CD14-positive monocyte (primary cell): ENCODE results near the gene SPATA31D1. TPM values are rescaled to one million over a fixed set of nuclear protein-coding genes. Genes with fewer than 3 reads are reported as not detected.

Experiments
- DNase-seq, 3 donors: peaks; one replicate each; pipeline ENCODE4 v3.0.0-alpha.2; 2011 to 2022
- H2AFZ ChIP-seq: 2 replicates; pipeline ENCODE4 v1.6.0; 2012; ENCODE audit warnings: mild to moderate bottlenecking, low read depth, low read length, inconsistent platforms; ENCODE audit not compliant: insufficient read depth, poor library complexity, severe bottlenecking
- H3K27ac ChIP-seq, 2 donors: 1 replicate in 1 of 2; 2 replicates in 1 of 2; pipeline ENCODE4 v1.5.1; 2012 to 2013; ENCODE audit warnings: low read length in 2 of 2, control low read depth in 1 of 2, inconsistent platforms in 1 of 2, low read depth in 1 of 2, mild to moderate bottlenecking in 1 of 2
- H3K27me3 ChIP-seq, 2 donors: one replicate each; pipeline versions ENCODE4 v1.6.0 to v1.6.1; 2011 to 2013; ENCODE audit warnings: low read length in 2 of 2; ENCODE audit not compliant: control insufficient read depth in 2 of 2, insufficient read depth in 2 of 2
- H3K36me3 ChIP-seq, 2 donors: replicated peaks in 1 of 2; 1 replicate in 1 of 2; 2 replicates in 1 of 2; pipeline versions ENCODE4 v1.5.1 to v1.6.1; 2012 to 2013; ENCODE audit warnings: low read length in 2 of 2, control low read depth in 1 of 2, inconsistent platforms in 1 of 2, mild to moderate bottlenecking in 1 of 2; ENCODE audit not compliant: insufficient read depth in 2 of 2, control insufficient read depth in 1 of 2
- H3K4me1 ChIP-seq, 2 donors: 1 replicate in 1 of 2; 2 replicates in 1 of 2; pipeline versions ENCODE4 v1.5.1 to v1.6.1; 2012 to 2013; ENCODE audit warnings: low read length in 2 of 2, control low read depth in 1 of 2, inconsistent platforms in 1 of 2, mild to moderate bottlenecking in 1 of 2, moderate library complexity in 1 of 2; ENCODE audit not compliant: insufficient read depth in 2 of 2, control insufficient read depth in 1 of 2
- H3K4me2 ChIP-seq: replicated peaks from 2 replicates; pipeline ENCODE3; 2012; ENCODE audit warnings: low read length, moderate library complexity, mild to moderate bottlenecking; ENCODE audit not compliant: poor library complexity, severe bottlenecking; ENCODE audit errors: extremely low read depth
- H3K4me3 ChIP-seq, 3 experiments: fragments of 200-600 bp in 1 of 3; sonication (generic) in 1 of 3; replicated peaks in 1 of 3; 1 replicate in 2 of 3; 2 replicates in 1 of 3; pipeline ENCODE4 v1.5.1; 2011 to 2013; ENCODE audit warnings: low read length in 3 of 3, mild to moderate bottlenecking in 3 of 3, control low read depth in 2 of 3, low read depth in 2 of 3, inconsistent platforms in 1 of 3, moderate library complexity in 1 of 3
- H3K79me2 ChIP-seq: 2 replicates; pipeline ENCODE4 v1.6.0; 2012; ENCODE audit warnings: mild to moderate bottlenecking, control low read depth, inconsistent platforms, low read length, moderate library complexity; ENCODE audit not compliant: insufficient read depth
- H3K9ac ChIP-seq: 2 replicates; pipeline ENCODE4 v1.6.0; 2017; ENCODE audit warnings: low read length, mild to moderate bottlenecking; ENCODE audit not compliant: insufficient read depth, poor library complexity, severe bottlenecking
- H3K9me3 ChIP-seq, 2 donors: replicated peaks in 1 of 2; 1 replicate in 1 of 2; 2 replicates in 1 of 2; pipeline versions ENCODE4 v1.5.1 to v1.6.1; 2012 to 2013; ENCODE audit warnings: low read length in 2 of 2, control low read depth in 1 of 2; ENCODE audit not compliant: control insufficient read depth in 1 of 2, insufficient read depth in 1 of 2
- H4K20me1 ChIP-seq: 2 replicates; pipeline ENCODE4 v1.6.0; 2012; ENCODE audit warnings: mild to moderate bottlenecking, low read length, control low read depth, moderate library complexity; ENCODE audit not compliant: insufficient read depth
- H3K27ac Mint-ChIP-seq, 7 donors: one replicate each; pipeline ENCODE4 v1.8.0; 2020; ENCODE audit warnings: mild to moderate bottlenecking in 7 of 7, mixed read lengths in 7 of 7, moderate library complexity in 6 of 7, inconsistent platforms in 2 of 7
- H3K27me3 Mint-ChIP-seq, 3 donors: one replicate each; pipeline ENCODE4 v1.8.0; 2021 to 2022; ENCODE audit warnings: low read depth in 3 of 3, mild to moderate bottlenecking in 3 of 3, mixed read lengths in 3 of 3, moderate library complexity in 3 of 3, inconsistent platforms in 1 of 3
- H3K36me3 Mint-ChIP-seq, 2 donors: one replicate each; pipeline ENCODE4 v1.8.0; 2020; ENCODE audit warnings: mixed read lengths in 2 of 2, inconsistent platforms in 1 of 2, mild to moderate bottlenecking in 1 of 2
- H3K4me1 Mint-ChIP-seq: one replicate; pipeline ENCODE4 v1.8.0; 2020; ENCODE audit warnings: mild to moderate bottlenecking, mixed read lengths
- H3K4me3 Mint-ChIP-seq, 2 donors: one replicate each; pipeline ENCODE4 v1.8.0; 2020; ENCODE audit warnings: mild to moderate bottlenecking in 2 of 2, mixed read lengths in 2 of 2, moderate library complexity in 1 of 2
- H3K9me3 Mint-ChIP-seq, 7 donors: one replicate each; pipeline ENCODE4 v1.8.0; 2020 to 2022; ENCODE audit warnings: mixed read lengths in 7 of 7, mild to moderate bottlenecking in 6 of 7, moderate library complexity in 6 of 7, inconsistent platforms in 2 of 7
- CTCF ChIP-seq: fragments of 200-600 bp; IDR thresholded peaks from one replicate; pipeline ENCODE4 v1.8.0; 2022; ENCODE audit warnings: antibody characterized with exemption, mild to moderate bottlenecking
- WGBS: methylation state at CpG from one replicate; pipeline ENCODE4 v1.1.5; 2013; ENCODE audit warnings: missing lambda C conversion rate; ENCODE audit not compliant: insufficient coverage; 5-methylcytosine and 5-hydroxymethylcytosine counted together
- intact Hi-C, 2 donors: fragments of 100-400 bp; cut with micrococcal nuclease; formaldehyde crosslinking; loops; one replicate each; pipeline versions ENCODE4 v1.15.0 to v1.15.1; 2023
- polyA plus RNA-seq, 3 donors: library from polyadenylated mRNA; depleted of rRNA in 1 of 3; unstranded in 2 of 3; stranded (reverse) in 1 of 3; fragments of 300-500 nt in 2 of 3; fragments of >200 nt in 1 of 3; fragmentation: Illumina TruSeq in 2 of 3; gene quantifications; 1 replicate in 2 of 3; 2 replicates in 1 of 3; pipeline ENCODE4 v1.2.3, GENCODE V29; 2012 to 2021

Gene SPATA31D1
- polyA plus RNA-seq, 3 donors: not detected

- no CpG with 5 or more reads among the region's 6 CpGs for WGBS
- no peaks in the 10 kb centered on the region for H3K79me2 ChIP-seq
- Mint-ChIP-seq H3K27ac (no peak overlapping the region), H3K4me1 (no peaks in the 10 kb centered on the region), H3K36me3 (no peaks in the 10 kb centered on the region), H3K27me3 (peaks cover 0 to 5% (median 0%) of the 10 kb centered on the region in 3 donors), H3K9me3 (peaks cover 4 to 30% (median 18%) of the 10 kb centered on the region in 7 donors), H3K4me3 (no peak overlapping the region)
- peaks cover 15 to 19% of the 10 kb centered on the region in 2 donors for H3K9me3 ChIP-seq
- no peaks in the 10 kb centered on the region for H3K4me1 ChIP-seq
- no peaks in the 10 kb centered on the region for H3K36me3 ChIP-seq
- H3K4me2 ChIP-seq: no peak overlapping the region
- no peak overlapping the region for H2AFZ ChIP-seq
- no peaks in the 10 kb centered on the region for H3K27me3 ChIP-seq
- no peak for DNase-seq
- intact Hi-C loops: no loop called here
- no peak overlapping the region for H3K27ac ChIP-seq
- H3K9ac ChIP-seq: no peak overlapping the region
- no peak for TF ChIP-seq CTCF
- H3K4me3 ChIP-seq: no peak overlapping the region
- H4K20me1 ChIP-seq: no peaks in the 10 kb centered on the region
These were observed 24.1 kb upstream of the SPATA31D1 start for GRCh38 chr9:81964218-81965171.

- Histone ChIP-seq H2AFZ (no peak overlapping the region), H4K20me1 (no peaks in the 10 kb centered on the region), H3K36me3 (no peaks in the 10 kb centered on the region), H3K4me2 (no peak overlapping the region), H3K9me3 (peaks cover 15 to 20% of the 10 kb centered on the region in 2 donors), H3K4me3 (no peak overlapping the region), H3K79me2 (no peaks in the 10 kb centered on the region), H3K4me1 (no peaks in the 10 kb centered on the region), H3K27ac (no peak overlapping the region), H3K27me3 (no peaks in the 10 kb centered on the region), H3K9ac (no peak overlapping the region)
- H3K36me3 Mint-ChIP-seq: no peaks in the 10 kb centered on the region
- DNase-seq: no peak
- peaks cover 0 to 3% (median 0%) of the 10 kb centered on the region in 3 donors for H3K27me3 Mint-ChIP-seq
- intact Hi-C loops: no loop called here
- no peak for TF ChIP-seq CTCF
- peaks cover 9 to 50% (median 22%) of the 10 kb centered on the region in 7 donors for H3K9me3 Mint-ChIP-seq
- no peak overlapping the region for H3K27ac Mint-ChIP-seq
- no peak overlapping the region for H3K4me3 Mint-ChIP-seq
- H3K4me1 Mint-ChIP-seq: no peaks in the 10 kb centered on the region
- WGBS: 90% methylated on average over 3 of the region's 3 CpGs
These were observed 20.5 kb upstream of the SPATA31D1 start for GRCh38 chr9:81968026-81968425.
